ENCODE measurements around the gene ADAM29. TPM values are rescaled to one million over a fixed set of nuclear protein-coding genes. Genes with fewer than 3 reads are reported as not detected.

Gene ADAM29
- total and polyA plus RNA-seq, 2 of the 8 experiments (the other 6 are each of a cell fraction or from before 2014, with no cell fraction given): 0.03 TPM; not detected in 1

DNA sequence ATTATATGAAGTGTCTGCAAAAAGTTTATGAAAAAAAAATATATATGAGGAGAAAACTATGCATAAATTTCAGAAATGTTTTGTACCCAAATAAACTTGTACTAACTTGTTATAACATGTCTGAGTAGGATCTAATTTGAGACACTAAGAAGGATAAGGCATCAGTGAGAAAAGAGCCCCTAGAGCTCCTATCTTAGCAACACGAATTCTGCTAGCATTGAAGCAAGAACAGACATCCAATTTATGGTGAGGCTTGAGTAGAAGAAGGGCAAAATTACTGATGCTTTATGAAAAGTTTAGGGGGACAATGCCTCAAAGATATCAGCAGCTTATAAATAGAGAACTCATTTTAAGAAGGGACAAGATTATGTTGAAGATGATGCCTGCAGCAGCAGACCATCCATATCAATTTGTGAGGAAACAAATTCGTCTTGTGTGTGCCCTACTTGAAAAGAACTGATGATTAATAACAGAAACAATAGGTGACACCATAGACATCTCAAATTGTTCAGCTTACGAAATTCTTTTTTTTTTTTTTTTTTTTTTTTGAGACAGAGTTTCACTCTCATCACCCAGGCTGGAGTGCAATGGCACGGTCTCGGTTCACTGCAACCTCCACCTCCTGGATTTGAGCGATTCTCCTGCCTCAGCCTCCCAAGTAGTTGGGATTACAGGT lies 35.7 kb upstream of the ADAM29 start (continued):
- TF ChIP-seq, protein P1, sequence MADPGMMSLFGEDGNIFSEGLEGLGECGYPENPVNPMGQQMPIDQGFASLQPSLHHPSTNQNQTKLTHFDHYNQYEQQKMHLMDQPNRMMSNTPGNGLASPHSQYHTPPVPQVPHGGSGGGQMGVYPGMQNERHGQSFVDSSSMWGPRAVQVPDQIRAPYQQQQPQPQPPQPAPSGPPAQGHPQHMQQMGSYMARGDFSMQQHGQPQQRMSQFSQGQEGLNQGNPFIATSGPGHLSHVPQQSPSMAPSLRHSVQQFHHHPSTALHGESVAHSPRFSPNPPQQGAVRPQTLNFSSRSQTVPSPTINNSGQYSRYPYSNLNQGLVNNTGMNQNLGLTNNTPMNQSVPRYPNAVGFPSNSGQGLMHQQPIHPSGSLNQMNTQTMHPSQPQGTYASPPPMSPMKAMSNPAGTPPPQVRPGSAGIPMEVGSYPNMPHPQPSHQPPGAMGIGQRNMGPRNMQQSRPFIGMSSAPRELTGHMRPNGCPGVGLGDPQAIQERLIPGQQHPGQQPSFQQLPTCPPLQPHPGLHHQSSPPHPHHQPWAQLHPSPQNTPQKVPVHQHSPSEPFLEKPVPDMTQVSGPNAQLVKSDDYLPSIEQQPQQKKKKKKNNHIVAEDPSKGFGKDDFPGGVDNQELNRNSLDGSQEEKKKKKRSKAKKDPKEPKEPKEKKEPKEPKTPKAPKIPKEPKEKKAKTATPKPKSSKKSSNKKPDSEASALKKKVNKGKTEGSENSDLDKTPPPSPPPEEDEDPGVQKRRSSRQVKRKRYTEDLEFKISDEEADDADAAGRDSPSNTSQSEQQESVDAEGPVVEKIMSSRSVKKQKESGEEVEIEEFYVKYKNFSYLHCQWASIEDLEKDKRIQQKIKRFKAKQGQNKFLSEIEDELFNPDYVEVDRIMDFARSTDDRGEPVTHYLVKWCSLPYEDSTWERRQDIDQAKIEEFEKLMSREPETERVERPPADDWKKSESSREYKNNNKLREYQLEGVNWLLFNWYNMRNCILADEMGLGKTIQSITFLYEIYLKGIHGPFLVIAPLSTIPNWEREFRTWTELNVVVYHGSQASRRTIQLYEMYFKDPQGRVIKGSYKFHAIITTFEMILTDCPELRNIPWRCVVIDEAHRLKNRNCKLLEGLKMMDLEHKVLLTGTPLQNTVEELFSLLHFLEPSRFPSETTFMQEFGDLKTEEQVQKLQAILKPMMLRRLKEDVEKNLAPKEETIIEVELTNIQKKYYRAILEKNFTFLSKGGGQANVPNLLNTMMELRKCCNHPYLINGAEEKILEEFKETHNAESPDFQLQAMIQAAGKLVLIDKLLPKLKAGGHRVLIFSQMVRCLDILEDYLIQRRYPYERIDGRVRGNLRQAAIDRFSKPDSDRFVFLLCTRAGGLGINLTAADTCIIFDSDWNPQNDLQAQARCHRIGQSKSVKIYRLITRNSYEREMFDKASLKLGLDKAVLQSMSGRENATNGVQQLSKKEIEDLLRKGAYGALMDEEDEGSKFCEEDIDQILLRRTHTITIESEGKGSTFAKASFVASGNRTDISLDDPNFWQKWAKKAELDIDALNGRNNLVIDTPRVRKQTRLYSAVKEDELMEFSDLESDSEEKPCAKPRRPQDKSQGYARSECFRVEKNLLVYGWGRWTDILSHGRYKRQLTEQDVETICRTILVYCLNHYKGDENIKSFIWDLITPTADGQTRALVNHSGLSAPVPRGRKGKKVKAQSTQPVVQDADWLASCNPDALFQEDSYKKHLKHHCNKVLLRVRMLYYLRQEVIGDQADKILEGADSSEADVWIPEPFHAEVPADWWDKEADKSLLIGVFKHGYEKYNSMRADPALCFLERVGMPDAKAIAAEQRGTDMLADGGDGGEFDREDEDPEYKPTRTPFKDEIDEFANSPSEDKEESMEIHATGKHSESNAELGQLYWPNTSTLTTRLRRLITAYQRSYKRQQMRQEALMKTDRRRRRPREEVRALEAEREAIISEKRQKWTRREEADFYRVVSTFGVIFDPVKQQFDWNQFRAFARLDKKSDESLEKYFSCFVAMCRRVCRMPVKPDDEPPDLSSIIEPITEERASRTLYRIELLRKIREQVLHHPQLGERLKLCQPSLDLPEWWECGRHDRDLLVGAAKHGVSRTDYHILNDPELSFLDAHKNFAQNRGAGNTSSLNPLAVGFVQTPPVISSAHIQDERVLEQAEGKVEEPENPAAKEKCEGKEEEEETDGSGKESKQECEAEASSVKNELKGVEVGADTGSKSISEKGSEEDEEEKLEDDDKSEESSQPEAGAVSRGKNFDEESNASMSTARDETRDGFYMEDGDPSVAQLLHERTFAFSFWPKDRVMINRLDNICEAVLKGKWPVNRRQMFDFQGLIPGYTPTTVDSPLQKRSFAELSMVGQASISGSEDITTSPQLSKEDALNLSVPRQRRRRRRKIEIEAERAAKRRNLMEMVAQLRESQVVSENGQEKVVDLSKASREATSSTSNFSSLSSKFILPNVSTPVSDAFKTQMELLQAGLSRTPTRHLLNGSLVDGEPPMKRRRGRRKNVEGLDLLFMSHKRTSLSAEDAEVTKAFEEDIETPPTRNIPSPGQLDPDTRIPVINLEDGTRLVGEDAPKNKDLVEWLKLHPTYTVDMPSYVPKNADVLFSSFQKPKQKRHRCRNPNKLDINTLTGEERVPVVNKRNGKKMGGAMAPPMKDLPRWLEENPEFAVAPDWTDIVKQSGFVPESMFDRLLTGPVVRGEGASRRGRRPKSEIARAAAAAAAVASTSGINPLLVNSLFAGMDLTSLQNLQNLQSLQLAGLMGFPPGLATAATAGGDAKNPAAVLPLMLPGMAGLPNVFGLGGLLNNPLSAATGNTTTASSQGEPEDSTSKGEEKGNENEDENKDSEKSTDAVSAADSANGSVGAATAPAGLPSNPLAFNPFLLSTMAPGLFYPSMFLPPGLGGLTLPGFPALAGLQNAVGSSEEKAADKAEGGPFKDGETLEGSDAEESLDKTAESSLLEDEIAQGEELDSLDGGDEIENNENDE (IDR thresholded peaks at IDR 0.05; ENCODE audit: insufficient replicate concordance, low read length): no peak
- no peak for TF ChIP-seq CBX8 (IDR thresholded peaks at IDR 0.05; ENCODE audit: borderline replicate concordance, low read depth, low read length)
- no peak for TF ChIP-seq YY1 (IDR thresholded peaks at IDR 0.05; ENCODE audit: low read depth, low read length)
- TF ChIP-seq RXRA (IDR thresholded peaks at IDR 0.05; ENCODE audit: insufficient read depth, low read depth, low read length): no peak

Data from H1 (cell line).